ENCODE results near the gene SCAF1. TPM values are rescaled to one million over a fixed set of nuclear protein-coding genes. Genes with fewer than 3 reads are reported as not detected.

The SCAF1 gene
- total and polyA plus RNA-seq, 9 of the 15 experiments (the other 6 are each of a cell fraction or from before 2014, with no cell fraction given), result 0.20 to 79.0 (median 4.9) TPM

DNA sequence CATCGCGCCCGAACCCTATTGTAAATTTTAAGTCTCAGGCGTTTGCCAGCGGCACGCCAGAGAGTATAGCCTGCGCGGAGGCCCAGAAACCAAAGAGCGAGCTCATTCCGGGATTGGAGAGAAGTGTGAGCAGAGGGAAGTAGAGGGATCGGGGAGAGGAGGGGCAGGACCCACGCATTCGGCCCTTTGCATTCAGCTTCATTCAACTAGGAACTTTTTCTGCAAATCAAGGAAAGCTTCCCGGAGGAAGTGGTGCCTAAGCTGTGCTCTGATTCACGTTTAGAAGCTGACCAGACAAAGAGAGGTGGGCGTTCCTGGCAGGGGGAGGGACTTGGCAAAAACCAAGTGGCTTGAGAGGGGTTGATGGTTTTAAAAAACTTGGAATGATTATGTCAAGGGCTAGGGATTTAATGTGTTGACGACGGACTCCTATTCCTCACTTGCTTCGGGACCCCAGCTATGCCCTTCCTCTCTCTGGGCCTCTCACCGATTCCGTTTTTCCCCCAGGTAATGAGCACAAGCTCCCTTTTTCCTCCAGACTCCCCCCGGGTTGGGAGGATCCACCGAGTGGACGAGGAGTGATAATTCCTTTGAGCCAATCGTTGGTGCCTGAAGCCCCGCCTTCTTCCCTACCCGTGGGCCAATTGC, 34.3 kb downstream of the SCAF1 start (continued):
- TF ChIP-seq, protein P1, sequence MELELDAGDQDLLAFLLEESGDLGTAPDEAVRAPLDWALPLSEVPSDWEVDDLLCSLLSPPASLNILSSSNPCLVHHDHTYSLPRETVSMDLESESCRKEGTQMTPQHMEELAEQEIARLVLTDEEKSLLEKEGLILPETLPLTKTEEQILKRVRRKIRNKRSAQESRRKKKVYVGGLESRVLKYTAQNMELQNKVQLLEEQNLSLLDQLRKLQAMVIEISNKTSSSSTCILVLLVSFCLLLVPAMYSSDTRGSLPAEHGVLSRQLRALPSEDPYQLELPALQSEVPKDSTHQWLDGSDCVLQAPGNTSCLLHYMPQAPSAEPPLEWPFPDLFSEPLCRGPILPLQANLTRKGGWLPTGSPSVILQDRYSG (tag; conservative IDR thresholded peaks at IDR 0.05; ENCODE audit: low read depth), result no peak; the same call in 1 of the 2 replicates
- peak; percentile 63; the same call in 1 of the 2 replicates for TF ChIP-seq PHF8 (IDR thresholded peaks at IDR 0.05; ENCODE audit: borderline replicate concordance, low read length)
- 0 out of 2 replicates have a peak, but pooled peaks have one; percentile 19 for TF ChIP-seq HCFC1 (IDR thresholded peaks at IDR 0.05; ENCODE audit: low read depth, low read length)
- TF ChIP-seq ZNF12 (CRISPR knock-in tag; IDR thresholded peaks at IDR 0.05), result 0 out of 2 replicates have a peak, but pooled peaks have one; percentile 18
- no peak for TF ChIP-seq ZSCAN29 (IDR thresholded peaks at IDR 0.05)
- TF ChIP-seq ZNF316 (IDR thresholded peaks at IDR 0.05), result no peak
- no peak for TF ChIP-seq ZNF695 (CRISPR knock-in tag; IDR thresholded peaks at IDR 0.05)
- peak; percentile 98 for TF ChIP-seq TOE1 (IDR thresholded peaks at IDR 0.05; ENCODE audit: borderline replicate concordance)
- no peak for TF ChIP-seq TOE1 (CRISPR knock-in tag; IDR thresholded peaks at IDR 0.05; ENCODE audit: borderline replicate concordance, low read depth)
- TF ChIP-seq NFYB (IDR thresholded peaks at IDR 0.05; ENCODE audit: extremely low read depth, insufficient read length), result no peak
- no peak for TF ChIP-seq PRPF4 (IDR thresholded peaks at IDR 0.05; ENCODE audit: insufficient read depth, low read depth, low read length, poor library complexity, severe bottlenecking)
- no peak for TF ChIP-seq RUNX1 (IDR thresholded peaks at IDR 0.05; ENCODE audit: low read depth)
- no peak for TF ChIP-seq TAF7 (tag; IDR thresholded peaks at IDR 0.05)
- peak; percentile 89 for TF ChIP-seq RBM25 (IDR thresholded peaks at IDR 0.05; ENCODE audit: low read depth, low read length, severe bottlenecking)
- TF ChIP-seq ELF1 (tag; IDR thresholded peaks at IDR 0.05), result no peak
- peak; percentile 11 for TF ChIP-seq FOS (IDR thresholded peaks at IDR 0.05; ENCODE audit: extremely low read depth, insufficient read length)
- no peak for TF ChIP-seq SMC3 (conservative IDR thresholded peaks at IDR 0.05; ENCODE audit: insufficient read depth, low read depth, low read length)
- 0 out of 2 replicates have a peak, but pooled peaks have one; percentile 31 for TF ChIP-seq GTF2A2 (tag; IDR thresholded peaks at IDR 0.05)
- TF ChIP-seq FIP1L1 (IDR thresholded peaks at IDR 0.05; ENCODE audit: low read depth, low read length, poor library complexity, severe bottlenecking), result no peak
- peak in 1 of 2 experiments; percentile 78; a peak in 2 of 4 replicates for TF ChIP-seq HDAC1 (IDR thresholded peaks at IDR 0.05)
- TF ChIP-seq FOXJ3 (CRISPR knock-in tag; IDR thresholded peaks at IDR 0.05), result no peak
- TF ChIP-seq DIDO1 (tag; IDR thresholded peaks at IDR 0.05; ENCODE audit: low read depth), result 0 out of 2 replicates have a peak, but pooled peaks have one; percentile 18
- TF ChIP-seq, protein P2, sequence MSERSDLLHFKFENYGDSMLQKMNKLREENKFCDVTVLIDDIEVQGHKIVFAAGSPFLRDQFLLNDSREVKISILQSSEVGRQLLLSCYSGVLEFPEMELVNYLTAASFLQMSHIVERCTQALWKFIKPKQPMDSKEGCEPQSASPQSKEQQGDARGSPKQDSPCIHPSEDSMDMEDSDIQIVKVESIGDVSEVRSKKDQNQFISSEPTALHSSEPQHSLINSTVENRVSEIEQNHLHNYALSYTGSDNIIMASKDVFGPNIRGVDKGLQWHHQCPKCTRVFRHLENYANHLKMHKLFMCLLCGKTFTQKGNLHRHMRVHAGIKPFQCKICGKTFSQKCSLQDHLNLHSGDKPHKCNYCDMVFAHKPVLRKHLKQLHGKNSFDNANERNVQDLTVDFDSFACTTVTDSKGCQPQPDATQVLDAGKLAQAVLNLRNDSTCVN (CRISPR knock-in tag; IDR thresholded peaks at IDR 0.05), result no peak
- peak; percentile 88 for TF ChIP-seq BRD9 (IDR thresholded peaks at IDR 0.05; ENCODE audit: low read depth, partially characterized antibody)
- peak; percentile 55; the same call in 1 of the 2 replicates for TF ChIP-seq NCOA1 (IDR thresholded peaks at IDR 0.05; ENCODE audit: low read depth)
- no peak for TF ChIP-seq SNIP1 (IDR thresholded peaks at IDR 0.05; ENCODE audit: low read depth)
- no peak for TF ChIP-seq FUS (optimal IDR thresholded peaks at IDR 0.05; ENCODE audit: low read depth, low read length)

All from K562 (cell line).